Measurements from ENCODE around the gene GRK4. TPM values are rescaled to one million over a fixed set of nuclear protein-coding genes. Genes with fewer than 3 reads are reported as not detected.
A peak's percentile ranks its signal among the peaks of the same experiment; 100 is the strongest.

Gene GRK4
- total and polyA plus RNA-seq, 10 of the 15 experiments (the other 5 are each of a cell fraction or from before 2014, with no cell fraction given), result 1.1 to 4.0 (median 2.5) TPM

DNA sequence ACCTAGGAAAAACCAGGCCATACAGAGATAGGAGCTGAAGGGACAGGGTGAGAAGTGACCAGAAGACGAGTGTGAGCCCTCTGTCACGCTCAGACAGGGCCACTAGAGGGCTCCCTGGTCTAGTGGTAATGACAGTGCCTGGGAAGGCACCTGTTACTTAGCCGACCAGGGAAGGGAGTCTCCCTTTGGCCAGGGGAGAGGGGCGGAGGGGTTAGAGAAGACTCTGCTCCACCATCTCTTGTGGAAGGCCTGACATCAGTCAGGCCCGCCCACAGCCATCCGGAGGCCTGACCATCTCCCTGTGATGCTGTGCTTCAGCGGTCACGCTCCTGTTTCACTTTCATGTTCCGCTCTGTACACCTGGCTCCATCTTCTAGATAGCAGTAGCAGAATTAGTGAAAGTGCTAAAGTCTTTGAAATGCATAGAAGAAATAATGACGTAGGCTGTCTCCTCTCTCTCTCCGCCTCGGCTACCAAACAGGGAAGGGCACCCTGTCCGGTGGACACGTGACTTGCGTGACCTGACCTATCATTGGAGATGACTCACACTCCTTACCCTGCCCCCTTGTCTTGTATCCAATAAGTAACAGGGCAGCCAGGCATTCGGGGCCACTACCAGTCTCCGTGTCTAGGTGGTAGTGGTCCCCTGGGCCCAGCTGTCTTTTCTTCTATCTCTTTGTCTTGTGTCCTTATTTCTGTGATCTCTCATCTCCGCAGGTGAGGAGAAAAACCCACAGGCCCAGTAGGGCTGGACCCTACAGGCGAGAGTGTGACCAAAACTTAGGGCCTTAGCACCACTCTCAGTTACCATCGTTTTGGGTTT, 84.3 kb downstream of the GRK4 start (continued):
- no peak for TF ChIP-seq ZBTB11 (CRISPR knock-in tag; IDR thresholded peaks at IDR 0.05)
- peak; percentile 82; the same call in 1 of the 2 replicates for TF ChIP-seq RELB (IDR thresholded peaks at IDR 0.05; ENCODE audit: low read depth)
- no peak for TF ChIP-seq ZBTB33 (IDR thresholded peaks at IDR 0.05)
- TF ChIP-seq MYC (IDR thresholded peaks at IDR 0.05; ENCODE audit: insufficient read depth, insufficient read length, insufficient replicate concordance, low read length, severe bottlenecking), result no peak
- TF ChIP-seq ZNF274 (IDR thresholded peaks at IDR 0.05; ENCODE audit: insufficient read depth, insufficient read length), result no peak
- peak in 1 of 2 experiments; percentile 81; a peak in 2 of 4 replicates for TF ChIP-seq SRF (IDR thresholded peaks at IDR 0.05; ENCODE audit: low read depth in 2 of 2, low read length in 2 of 2)
- no peak for TF ChIP-seq ZNF24 (IDR thresholded peaks at IDR 0.05)
- no peak for TF ChIP-seq CHD1 (IDR thresholded peaks at IDR 0.05; ENCODE audit: low read depth, low read length)
- no peak for TF ChIP-seq GABPA (IDR thresholded peaks at IDR 0.05; ENCODE audit: low read depth)
- TF ChIP-seq, protein P1, sequence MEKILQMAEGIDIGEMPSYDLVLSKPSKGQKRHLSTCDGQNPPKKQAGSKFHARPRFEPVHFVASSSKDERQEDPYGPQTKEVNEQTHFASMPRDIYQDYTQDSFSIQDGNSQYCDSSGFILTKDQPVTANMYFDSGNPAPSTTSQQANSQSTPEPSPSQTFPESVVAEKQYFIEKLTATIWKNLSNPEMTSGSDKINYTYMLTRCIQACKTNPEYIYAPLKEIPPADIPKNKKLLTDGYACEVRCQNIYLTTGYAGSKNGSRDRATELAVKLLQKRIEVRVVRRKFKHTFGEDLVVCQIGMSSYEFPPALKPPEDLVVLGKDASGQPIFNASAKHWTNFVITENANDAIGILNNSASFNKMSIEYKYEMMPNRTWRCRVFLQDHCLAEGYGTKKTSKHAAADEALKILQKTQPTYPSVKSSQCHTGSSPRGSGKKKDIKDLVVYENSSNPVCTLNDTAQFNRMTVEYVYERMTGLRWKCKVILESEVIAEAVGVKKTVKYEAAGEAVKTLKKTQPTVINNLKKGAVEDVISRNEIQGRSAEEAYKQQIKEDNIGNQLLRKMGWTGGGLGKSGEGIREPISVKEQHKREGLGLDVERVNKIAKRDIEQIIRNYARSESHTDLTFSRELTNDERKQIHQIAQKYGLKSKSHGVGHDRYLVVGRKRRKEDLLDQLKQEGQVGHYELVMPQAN (conservative IDR thresholded peaks at IDR 0.05), result peak; percentile 24; the same call in 1 of the 2 replicates
- no peak; the same call in 1 of the 2 replicates for TF ChIP-seq WRNIP1 (IDR thresholded peaks at IDR 0.05; ENCODE audit: borderline replicate concordance, low read depth, low read length)
- TF ChIP-seq, protein P2, sequence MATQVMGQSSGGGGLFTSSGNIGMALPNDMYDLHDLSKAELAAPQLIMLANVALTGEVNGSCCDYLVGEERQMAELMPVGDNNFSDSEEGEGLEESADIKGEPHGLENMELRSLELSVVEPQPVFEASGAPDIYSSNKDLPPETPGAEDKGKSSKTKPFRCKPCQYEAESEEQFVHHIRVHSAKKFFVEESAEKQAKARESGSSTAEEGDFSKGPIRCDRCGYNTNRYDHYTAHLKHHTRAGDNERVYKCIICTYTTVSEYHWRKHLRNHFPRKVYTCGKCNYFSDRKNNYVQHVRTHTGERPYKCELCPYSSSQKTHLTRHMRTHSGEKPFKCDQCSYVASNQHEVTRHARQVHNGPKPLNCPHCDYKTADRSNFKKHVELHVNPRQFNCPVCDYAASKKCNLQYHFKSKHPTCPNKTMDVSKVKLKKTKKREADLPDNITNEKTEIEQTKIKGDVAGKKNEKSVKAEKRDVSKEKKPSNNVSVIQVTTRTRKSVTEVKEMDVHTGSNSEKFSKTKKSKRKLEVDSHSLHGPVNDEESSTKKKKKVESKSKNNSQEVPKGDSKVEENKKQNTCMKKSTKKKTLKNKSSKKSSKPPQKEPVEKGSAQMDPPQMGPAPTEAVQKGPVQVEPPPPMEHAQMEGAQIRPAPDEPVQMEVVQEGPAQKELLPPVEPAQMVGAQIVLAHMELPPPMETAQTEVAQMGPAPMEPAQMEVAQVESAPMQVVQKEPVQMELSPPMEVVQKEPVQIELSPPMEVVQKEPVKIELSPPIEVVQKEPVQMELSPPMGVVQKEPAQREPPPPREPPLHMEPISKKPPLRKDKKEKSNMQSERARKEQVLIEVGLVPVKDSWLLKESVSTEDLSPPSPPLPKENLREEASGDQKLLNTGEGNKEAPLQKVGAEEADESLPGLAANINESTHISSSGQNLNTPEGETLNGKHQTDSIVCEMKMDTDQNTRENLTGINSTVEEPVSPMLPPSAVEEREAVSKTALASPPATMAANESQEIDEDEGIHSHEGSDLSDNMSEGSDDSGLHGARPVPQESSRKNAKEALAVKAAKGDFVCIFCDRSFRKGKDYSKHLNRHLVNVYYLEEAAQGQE (IDR thresholded peaks at IDR 0.05; ENCODE audit: low read depth, low read length), result no peak
- 0 out of 2 replicates have a peak, but pooled peaks have one; percentile 22 for TF ChIP-seq RCOR1 (conservative IDR thresholded peaks at IDR 0.05; ENCODE audit: low read depth, low read length)
- TF ChIP-seq NR2C2 (IDR thresholded peaks at IDR 0.05; ENCODE audit: borderline replicate concordance, control insufficient read depth, insufficient read length, low read depth), result no peak
- TF ChIP-seq YY1 (IDR thresholded peaks at IDR 0.05; ENCODE audit: low read depth, low read length), result peak; percentile 62
- TF ChIP-seq RBBP5 (conservative IDR thresholded peaks at IDR 0.05), result no peak
